NCI-H524 treated with DMSO at 0.1 percent for 48 hours (cell line): Measurements from ENCODE around the gene KDM4C.
"Not testable (repeated sequence)": the region's sequence is repeated elsewhere in the genome, so short reads cannot be mapped to it uniquely, and the experiment has no call there.

Experiments
- DNase-seq: peaks from one replicate; lab custom pipeline; 2025; lab: John Stamatoyannopoulos, UW

Gene KDM4C

GRCh38 chr9:6807669-6808068 lies 49.9 kb downstream of the KDM4C start:
- not testable (repeated sequence) for DNase-seq

GRCh38 chr9:6811436-6811835 lies 53.7 kb downstream of the KDM4C start:
- no peak for DNase-seq

GRCh38 chr9:6816581-6816980 lies 58.8 kb downstream of the KDM4C start:
- no peak for DNase-seq

- DNase-seq, result no peak
These were observed 60.6 kb downstream of the KDM4C start for GRCh38 chr9:6818292-6818922.

- DNase-seq, result no peak
These were observed 61.3 kb downstream of the KDM4C start for GRCh38 chr9:6819112-6819511.

- DNase-seq, result no peak
These were observed 61.8 kb downstream of the KDM4C start for GRCh38 chr9:6819529-6819928.

- DNase-seq, result no peak
These were observed 64.9 kb downstream of the KDM4C start for GRCh38 chr9:6822696-6823095.

- no peak for DNase-seq
These were observed 69.8 kb downstream of the KDM4C start for GRCh38 chr9:6827439-6828145.

GRCh38 chr9:6829027-6829426 lies 71.3 kb downstream of the KDM4C start:
- DNase-seq, result no peak

- DNase-seq, result no peak
These were observed 71.8 kb downstream of the KDM4C start for GRCh38 chr9:6829536-6829935.

- no peak for DNase-seq
These were observed 75.9 kb downstream of the KDM4C start for GRCh38 chr9:6833518-6834192.

GRCh38 chr9:6834306-6834705 lies 76.5 kb downstream of the KDM4C start:
- DNase-seq, result no peak

- no peak for DNase-seq
These were observed 80.4 kb downstream of the KDM4C start for GRCh38 chr9:6838158-6838557.

- no peak for DNase-seq
These were observed 84.8 kb downstream of the KDM4C start for GRCh38 chr9:6842584-6842947.

GRCh38 chr9:6843742-6844141 lies 86.0 kb downstream of the KDM4C start:
- no peak for DNase-seq

- DNase-seq, result no peak
These were observed 86.5 kb downstream of the KDM4C start for GRCh38 chr9:6844267-6844666.

GRCh38 chr9:6845128-6845826 lies 87.5 kb downstream of the KDM4C start:
- DNase-seq, result no peak

- no peak for DNase-seq
These were observed 88.1 kb downstream of the KDM4C start for GRCh38 chr9:6845880-6846279.

GRCh38 chr9:6852243-6852963 lies 94.6 kb downstream of the KDM4C start:
- no peak for DNase-seq

- DNase-seq, result no peak
These were observed 98.1 kb downstream of the KDM4C start for GRCh38 chr9:6855860-6856259.

- DNase-seq, result no peak
These were observed 106.3 kb downstream of the KDM4C start for GRCh38 chr9:6864102-6864501.
